HFFc6 (cell line): ENCODE data around the gene WBP2NL. TPM values are rescaled to one million over a fixed set of nuclear protein-coding genes. Genes with fewer than 3 reads are reported as not detected.

ENCODE experiments used
- DNase-seq: peaks from one replicate; pipeline ENCODE4 v3.0.0-alpha.2; 2018
- H3K27ac Mint-ChIP-seq: 2 replicates; pipeline ENCODE4 v1.8.0; 2020; ENCODE audit warnings: mild to moderate bottlenecking, mixed read lengths
- H3K27me3 Mint-ChIP-seq: 2 replicates; pipeline ENCODE4 v1.8.0; 2021; ENCODE audit warnings: mild to moderate bottlenecking, moderate library complexity, mixed read lengths; ENCODE audit not compliant: insufficient read depth
- H3K36me3 Mint-ChIP-seq: 2 replicates; pipeline ENCODE4 v1.8.0; 2021; ENCODE audit warnings: low read depth, mixed read lengths
- H3K4me1 Mint-ChIP-seq: 2 replicates; pipeline ENCODE4 v1.8.0; 2020; ENCODE audit warnings: low read depth, mixed read lengths
- H3K4me3 Mint-ChIP-seq: 2 replicates; pipeline ENCODE4 v1.8.0; 2020; ENCODE audit warnings: mild to moderate bottlenecking, moderate library complexity, mixed read lengths
- H3K9me3 Mint-ChIP-seq: 2 replicates; pipeline ENCODE4 v1.8.0; 2020; ENCODE audit warnings: mild to moderate bottlenecking, mixed read lengths
- CTCF ChIP-seq: fragments of 200-600 bp; sonication (generic); IDR thresholded peaks from 2 replicates; pipeline ENCODE4 v1.5.0; 2021; ENCODE audit warnings: antibody characterized with exemption, mild to moderate bottlenecking
- total RNA-seq, 6 experiments: library from RNA; stranded (reverse); fragmentation: NEBNext Ultra II Directional; extraction: Animal tissue kit (Norgen Biotek cat#: 25700); gene quantifications; 2 replicates in 1 of 6; 3 replicates in 5 of 6; pipeline ENCODE4 v1.2.3, GENCODE V29; 2021

The WBP2NL gene
- total RNA-seq, 6 experiments from 2014 or later = not detected

GRCh38 chr22:41982865-41983264, 15.7 kb upstream of the WBP2NL start:
- H3K9me3 Mint-ChIP-seq = peaks cover 4% of the 10 kb centered on the region; the same call in 1 of the 2 replicates
- no peaks in the 10 kb centered on the region for H3K36me3 Mint-ChIP-seq
- TF ChIP-seq CTCF = no peak
- no peak overlapping the region for H3K27ac Mint-ChIP-seq
- no peak for DNase-seq
- peaks cover 51% of the 10 kb centered on the region for H3K27me3 Mint-ChIP-seq
- no peak overlapping the region for H3K4me3 Mint-ChIP-seq
- peaks cover 6% of the 10 kb centered on the region for H3K4me1 Mint-ChIP-seq

DNA sequence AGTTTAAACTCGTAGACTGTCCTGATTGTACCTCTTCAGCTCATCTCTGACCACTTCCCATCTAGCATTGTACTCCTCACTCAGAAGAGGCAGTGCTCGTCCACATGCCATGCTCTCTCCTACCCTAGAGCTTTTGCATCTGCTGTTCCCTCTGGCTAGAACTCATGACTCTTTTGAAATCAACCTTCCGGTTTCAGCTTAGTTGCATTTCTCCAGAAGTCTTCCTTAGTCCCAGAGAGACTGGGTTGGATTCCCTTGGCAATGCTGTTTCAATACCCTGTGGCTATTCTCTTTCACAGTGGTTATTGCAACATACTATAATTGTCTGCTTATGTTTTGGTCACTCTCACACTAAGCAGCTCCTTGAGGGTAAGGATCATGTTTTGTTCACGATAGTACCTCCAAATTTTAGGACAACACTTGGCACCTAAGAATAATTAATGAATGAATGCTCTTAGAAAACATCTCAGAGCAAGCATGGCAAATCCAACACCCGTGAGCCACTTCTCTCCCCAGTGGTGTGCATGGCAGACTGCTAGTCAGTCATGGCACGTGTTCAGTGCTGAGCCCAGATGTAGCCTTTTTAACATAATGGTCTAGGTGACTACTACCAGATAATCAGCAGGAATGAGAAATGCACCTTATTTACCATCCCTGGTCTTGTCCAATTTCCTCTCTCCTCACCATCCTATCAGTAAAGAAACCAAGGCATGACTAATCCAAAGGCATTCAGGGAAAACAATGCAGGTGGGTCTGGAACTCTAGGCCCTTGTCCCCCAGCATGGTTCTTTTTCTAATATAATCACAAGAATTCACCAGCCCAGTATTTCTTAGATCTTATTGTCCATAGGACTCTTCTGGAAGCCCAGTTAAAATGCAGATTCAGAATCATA, 14.8 kb upstream of the WBP2NL start:
- peaks cover 6% of the 10 kb centered on the region for H3K4me1 Mint-ChIP-seq
- no peak overlapping the region for H3K27ac Mint-ChIP-seq

DNA sequence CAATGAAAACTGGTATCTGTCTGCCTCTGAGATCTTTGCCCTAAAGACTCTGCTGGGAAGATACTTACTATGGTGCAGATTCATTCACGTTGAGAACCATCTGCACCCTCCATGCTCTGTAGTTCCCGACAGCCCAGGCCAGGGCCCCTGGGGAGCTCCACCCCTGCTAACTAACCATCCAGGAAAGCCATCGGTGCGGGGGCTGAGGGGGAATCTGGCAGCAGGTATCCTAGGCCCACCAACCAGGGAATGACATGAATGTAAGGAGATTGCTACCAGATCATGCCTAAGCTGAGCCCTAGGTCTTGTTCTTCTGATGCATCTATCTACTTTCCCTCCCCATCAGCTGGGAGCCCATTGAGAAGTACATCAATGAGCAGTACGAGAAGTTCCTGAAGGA, 11.3 kb upstream of the WBP2NL start:
- no peak overlapping the region for H3K27ac Mint-ChIP-seq
- peaks cover 4% of the 10 kb centered on the region; the same call in 1 of the 2 replicates for H3K9me3 Mint-ChIP-seq
- peaks cover 56% of the 10 kb centered on the region for H3K27me3 Mint-ChIP-seq

More for the DNA sequence above, 14.8 kb upstream of the WBP2NL start:
- Mint-ChIP-seq H3K27me3 (peaks cover 47% of the 10 kb centered on the region), H3K36me3 (no peaks in the 10 kb centered on the region), H3K9me3 (peaks cover 4% of the 10 kb centered on the region; the same call in 1 of the 2 replicates), H3K4me3 (no peak overlapping the region)
- no peak for TF ChIP-seq CTCF
- DNase-seq = peak; percentile 33

DNA sequence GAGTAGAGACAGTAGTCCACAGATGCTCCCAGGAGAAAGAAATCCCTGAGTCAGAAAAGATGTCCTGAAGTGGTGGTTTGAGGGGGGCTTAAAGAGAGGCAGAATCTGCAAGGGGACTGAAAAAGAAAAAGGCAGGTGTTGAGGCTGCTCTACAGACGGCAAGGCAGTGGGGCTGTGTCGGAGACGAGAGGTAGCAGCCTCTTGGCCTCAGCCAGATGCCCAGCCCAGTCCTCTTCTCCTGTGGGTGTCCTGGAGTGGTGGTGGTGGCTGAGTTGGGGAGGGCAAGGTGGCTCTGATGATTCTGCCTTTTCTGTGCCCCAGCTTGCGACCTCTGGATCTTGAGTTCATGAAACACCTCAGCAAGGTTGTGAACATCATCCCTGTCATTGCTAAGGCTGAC, 9.3 kb upstream of the WBP2NL start:
- Mint-ChIP-seq H3K27me3 (peaks cover 53% of the 10 kb centered on the region), H3K4me3 (no peak overlapping the region), H3K4me1 (no peaks in the 10 kb centered on the region), H3K27ac (no peak overlapping the region), H3K9me3 (peaks cover 4% of the 10 kb centered on the region; the same call in 1 of the 2 replicates), H3K36me3 (no peaks in the 10 kb centered on the region)
- TF ChIP-seq CTCF = no peak
- DNase-seq = no peak

More for the DNA sequence above, 11.3 kb upstream of the WBP2NL start:
- Mint-ChIP-seq H3K36me3 (no peaks in the 10 kb centered on the region), H3K4me1 (peaks cover 6% of the 10 kb centered on the region), H3K4me3 (no peak overlapping the region)
- TF ChIP-seq CTCF = no peak
- no peak for DNase-seq

DNA sequence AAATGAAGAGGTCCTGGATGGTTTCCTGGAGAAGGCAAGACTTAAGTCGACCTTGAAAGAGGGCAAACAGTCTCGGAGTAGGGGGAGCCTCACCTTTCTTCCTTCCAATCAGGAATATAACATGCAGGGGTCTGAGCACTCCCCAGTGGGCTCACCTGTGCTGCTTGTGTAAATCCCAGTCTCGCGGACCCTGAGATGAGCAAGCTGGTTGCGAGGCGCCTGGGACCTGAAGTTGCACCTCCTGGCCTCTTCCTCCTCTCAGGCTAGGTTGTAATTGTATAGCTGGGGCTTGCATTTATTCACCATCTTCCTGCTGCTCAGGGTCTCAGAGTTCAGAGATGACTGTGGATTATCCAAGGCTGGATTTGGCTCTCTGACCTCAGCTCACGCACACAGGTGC, 7.5 kb upstream of the WBP2NL start:
- Mint-ChIP-seq H3K4me1 (no peaks in the 10 kb centered on the region), H3K36me3 (no peaks in the 10 kb centered on the region), H3K27me3 (peaks cover 56% of the 10 kb centered on the region), H3K27ac (no peak overlapping the region), H3K4me3 (no peak overlapping the region), H3K9me3 (peaks cover 2% of the 10 kb centered on the region; the same call in 1 of the 2 replicates)
- DNase-seq = no peak
- no peak for TF ChIP-seq CTCF
